ENCODE data around the gene RCAN1.
"Not testable (repeated sequence)": the region's sequence is repeated elsewhere in the genome, so short reads cannot be mapped to it uniquely, and the experiment has no call there.

RCAN1 gene

DNA sequence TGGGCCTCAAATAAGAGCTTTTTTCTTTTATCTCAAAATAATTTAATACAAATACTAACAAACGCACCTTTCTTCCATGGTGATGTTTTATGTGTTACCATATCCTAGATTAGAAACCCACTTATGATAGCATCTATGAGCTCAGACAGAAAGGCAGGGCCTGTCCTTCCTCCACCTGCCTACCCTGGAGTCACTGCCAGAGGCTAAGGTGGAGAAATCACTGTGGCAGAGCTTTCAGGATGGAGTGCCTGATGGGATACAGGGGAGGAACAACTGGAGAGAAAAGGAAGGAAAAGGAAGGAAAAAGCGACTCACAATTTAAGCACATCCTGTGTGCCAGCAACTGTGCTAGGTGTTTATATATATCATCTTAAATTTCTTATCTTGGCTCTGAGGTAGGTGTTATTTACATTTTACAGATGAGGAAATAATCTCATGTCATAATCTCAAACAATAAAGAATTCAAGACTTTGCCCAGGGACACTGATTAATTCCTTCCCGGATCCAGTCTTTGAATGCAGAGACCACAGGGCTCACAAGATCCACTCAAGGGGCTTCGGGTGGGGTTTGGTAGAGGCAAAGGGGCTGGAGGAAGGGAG lies 45.4 kb downstream of the RCAN1 start:
- no peak for DNase-seq

DNA sequence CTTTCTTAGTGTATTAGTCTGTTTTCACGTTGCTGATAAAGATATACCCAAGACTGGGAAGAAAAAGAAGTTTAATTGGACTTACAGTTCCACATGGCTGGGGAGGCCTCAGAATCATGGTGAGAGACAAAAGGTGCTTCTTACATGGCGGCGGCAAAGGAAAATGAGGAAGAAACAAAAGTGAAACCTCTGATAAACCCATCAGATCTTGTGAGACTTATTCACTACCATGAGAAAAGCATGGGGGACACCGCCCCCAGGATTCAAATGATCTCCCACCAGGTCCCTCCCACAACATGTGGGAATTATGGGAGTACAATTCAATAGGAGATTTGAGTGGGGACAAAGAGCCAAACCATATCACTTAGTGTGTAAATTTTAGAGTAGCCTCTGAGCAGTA lies 46.1 kb downstream of the RCAN1 start:
- DNase-seq, result not testable (repeated sequence)

DNA sequence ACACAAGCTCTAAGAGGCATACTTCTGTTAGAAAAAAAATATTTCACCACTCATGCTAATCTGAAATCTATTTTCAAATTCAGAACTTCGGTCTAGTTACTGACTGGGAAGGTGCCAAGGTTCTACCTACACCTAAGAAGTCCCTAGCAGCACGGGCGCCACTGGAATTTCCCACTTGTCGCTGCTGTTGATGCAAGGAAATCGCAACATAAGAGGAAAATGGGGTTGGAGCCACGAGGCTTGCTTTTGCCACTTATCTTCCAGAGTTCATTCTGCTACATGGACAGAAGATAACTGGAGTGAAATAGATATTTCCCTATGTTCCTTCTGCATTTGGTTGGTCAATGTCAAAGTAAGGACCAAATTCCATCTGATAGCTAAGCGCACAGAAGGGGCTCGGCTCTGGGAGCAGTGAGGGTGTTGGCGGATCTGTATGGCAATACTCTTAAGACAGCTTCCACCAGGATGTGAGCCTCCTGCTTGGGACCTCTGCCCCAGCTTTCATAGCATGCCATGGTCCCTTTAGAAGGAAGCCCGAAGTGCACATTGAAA lies 47.2 kb downstream of the RCAN1 start:
- no peak for DNase-seq

DNA sequence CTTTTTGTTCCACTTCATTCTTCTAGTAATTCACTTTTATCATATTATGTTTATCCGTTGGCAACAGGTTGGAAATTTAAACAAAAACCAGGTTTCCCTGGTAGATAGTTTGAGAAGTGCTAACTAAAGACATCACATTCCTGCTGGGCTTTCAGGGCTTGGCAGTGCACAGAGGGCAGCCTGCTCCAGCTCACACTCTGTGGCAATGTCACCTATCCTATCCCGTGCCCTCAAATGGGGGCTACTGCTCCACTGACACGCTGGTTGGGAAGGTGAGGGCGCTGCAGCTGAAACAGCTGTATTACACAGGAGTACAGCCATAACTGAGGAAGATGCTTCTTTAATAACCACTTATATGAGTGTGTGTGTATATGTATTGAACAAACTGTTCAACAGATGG lies 49.7 kb downstream of the RCAN1 start:
- no peak for DNase-seq

DNA sequence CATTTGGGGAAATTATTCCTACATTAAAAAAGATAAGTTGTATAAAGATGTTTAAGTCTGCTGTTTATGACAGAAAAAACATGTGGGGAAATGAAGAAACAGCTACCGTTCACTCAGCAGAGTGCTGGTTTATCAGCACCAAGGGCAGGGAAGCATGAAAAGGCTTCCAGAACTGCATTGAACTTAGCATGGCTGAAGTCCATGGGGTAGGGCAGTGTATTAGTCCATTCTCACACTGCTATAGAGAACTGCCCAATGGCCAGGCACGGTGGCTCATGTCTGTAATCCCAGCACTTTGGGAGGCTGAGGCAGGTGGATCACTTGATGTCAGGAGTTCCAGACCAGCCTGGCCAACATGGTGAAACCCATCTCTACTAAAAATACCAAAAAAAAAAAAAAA lies 51.5 kb downstream of the RCAN1 start:
- DNase-seq, result not testable (repeated sequence)

DNA sequence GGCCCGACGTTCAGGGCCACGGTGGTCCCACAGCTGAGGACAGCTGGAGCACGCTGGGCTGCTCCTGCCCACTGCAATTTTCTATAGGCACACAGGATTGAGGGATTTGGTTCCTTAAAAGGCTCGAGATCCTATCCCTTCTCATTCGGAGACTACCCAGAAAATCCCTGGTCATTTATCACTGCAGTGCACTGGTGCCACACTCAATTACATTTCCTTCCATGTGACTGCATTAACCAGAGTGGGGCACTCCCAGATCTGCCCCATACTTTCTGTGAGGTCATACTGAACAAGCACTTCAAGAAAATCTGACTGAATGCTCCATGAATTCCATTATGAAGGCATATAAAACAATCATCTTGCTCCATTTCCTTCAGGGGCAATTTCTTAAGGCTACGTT lies 53.1 kb downstream of the RCAN1 start:
- DNase-seq, result no peak

DNA sequence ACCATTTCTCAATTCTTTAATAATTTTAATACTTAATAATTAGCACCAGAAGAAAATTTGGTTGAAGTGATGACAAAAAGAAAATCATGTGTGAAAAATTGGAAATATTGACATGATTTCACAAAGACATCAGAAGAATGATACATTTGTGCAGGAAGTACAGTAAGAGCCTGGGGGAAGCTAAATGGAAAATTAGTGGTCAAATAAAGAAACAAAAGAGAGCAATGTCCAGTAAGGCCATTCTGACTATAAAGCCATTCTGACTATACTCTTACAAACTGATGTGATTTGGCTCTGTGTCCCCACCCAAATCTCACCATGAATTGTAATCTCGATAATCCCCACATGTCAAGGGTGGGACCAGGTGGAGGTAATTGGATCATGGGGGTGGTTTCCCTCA lies 54.3 kb downstream of the RCAN1 start:
- DNase-seq, result no peak

DNA sequence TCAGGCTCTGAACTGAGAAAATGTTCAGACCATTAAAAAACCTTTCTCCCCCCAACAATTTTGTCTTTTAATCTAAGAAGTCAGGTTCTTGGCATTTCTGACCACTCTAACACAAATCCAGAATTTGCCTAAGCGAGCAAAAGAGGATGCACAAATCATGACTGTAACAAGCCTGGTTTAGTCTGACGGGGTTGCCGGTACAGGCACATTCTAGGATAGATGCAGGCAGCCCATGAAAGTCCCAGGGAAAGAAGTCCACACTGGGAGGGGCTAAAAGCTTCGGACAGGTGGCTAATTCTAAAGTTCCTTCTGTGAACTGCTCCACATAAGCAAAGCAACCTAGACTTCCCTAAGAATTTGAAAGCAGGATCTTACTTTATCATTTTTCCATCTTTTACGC lies 54.9 kb downstream of the RCAN1 start:
- no peak for DNase-seq

DNA sequence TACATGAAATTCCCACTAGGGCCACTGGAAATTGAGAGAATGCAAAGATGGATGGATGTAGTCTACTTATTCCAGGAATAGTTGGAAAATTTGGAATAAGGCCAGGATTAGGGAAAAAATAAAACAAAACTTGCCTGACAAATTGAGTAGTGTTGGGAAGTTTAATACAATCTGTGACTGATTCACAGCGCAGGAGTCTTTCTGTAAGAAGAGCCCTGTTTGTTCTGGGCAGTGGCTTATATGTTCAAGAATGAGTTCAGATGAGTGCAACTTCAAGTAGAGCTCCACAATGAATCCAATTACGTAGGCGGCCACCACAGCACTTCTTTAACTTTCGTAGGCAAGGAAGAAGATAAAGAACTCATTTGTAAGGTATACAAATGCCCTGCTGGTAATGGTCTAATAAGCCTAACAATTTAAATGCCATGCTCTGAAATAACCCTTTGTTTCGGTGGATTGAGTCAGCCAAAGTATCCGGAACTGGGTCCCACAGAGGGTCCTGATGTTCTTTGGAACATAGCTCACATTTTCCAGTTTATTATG lies 55.8 kb downstream of the RCAN1 start:
- no peak for DNase-seq

DNA sequence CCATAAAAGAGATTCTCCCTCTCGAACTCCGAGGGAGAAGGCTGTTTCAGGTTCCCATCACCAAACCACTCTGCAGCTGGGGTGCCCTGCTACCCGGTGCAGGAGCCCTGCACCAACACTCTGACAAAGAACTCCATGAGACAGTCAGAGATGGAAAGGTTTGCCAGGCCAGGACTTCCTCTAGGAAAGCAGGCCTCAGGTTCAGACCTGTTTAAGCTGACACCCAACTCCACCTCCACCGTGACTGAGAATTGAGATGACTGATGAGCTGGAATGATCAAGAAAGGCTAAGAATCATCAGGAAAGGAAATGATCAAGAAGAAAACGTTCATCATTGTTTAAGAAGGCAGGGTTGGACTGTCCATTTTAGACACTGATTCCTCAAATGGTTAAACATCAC lies 56.7 kb downstream of the RCAN1 start:
- DNase-seq, result no peak

DNA sequence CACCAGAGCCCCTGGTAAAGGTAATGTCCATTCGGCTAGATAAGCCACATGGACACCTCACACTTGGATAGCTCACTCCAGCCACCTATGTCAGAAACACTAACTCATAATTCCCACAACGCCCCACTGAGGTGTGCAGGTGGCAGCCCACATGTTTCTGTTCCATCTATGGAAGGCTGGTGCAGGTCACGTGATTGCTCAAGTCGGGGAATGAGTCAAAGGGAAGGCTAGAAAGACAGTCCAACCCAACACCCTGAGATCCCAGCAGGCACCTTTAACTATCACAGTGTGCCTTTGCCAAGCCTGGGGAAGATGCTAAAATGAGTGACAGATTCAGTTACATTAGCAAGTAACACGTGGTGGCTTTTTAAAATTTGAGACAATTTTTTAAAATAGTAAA lies 57.7 kb downstream of the RCAN1 start:
- no peak for DNase-seq

DNA sequence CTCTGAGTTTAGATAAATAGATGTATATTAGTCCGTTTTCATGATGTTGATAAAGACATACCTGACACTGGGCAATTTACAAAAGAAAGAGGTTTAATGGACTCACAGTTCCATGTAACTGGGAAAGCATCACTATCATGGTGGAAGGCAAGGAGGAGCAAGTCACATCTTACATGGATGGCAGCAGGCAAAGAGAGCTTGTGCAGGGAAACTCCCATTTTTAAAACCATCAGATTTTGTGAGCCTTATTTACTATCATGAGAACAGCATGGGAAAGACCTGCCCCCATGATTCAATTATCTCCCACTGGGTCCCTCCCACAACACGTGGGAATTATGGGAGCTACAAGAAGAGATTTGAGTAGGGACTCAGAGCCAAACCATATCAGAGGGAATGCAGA lies 60.2 kb downstream of the RCAN1 start:
- not testable (repeated sequence) for DNase-seq

DNA sequence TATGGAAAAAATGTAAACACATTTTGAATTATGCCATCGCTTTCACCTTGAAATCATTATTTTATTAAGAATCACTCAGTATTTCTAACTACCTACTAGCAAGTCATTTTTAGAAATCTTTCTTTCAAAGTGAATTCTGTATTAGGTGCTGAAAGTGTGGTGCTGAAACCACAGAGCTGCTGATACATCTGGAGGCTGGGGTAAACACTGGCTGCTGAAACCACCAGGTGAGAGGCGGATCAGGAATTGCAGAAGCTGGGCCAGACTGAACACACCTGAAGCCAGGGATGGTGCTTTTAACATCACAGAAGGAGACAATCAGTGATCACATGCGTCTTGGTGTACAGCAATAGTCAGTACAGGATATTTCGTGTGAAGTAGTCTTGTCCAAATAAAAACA lies 60.7 kb downstream of the RCAN1 start:
- DNase-seq, result no peak

DNA sequence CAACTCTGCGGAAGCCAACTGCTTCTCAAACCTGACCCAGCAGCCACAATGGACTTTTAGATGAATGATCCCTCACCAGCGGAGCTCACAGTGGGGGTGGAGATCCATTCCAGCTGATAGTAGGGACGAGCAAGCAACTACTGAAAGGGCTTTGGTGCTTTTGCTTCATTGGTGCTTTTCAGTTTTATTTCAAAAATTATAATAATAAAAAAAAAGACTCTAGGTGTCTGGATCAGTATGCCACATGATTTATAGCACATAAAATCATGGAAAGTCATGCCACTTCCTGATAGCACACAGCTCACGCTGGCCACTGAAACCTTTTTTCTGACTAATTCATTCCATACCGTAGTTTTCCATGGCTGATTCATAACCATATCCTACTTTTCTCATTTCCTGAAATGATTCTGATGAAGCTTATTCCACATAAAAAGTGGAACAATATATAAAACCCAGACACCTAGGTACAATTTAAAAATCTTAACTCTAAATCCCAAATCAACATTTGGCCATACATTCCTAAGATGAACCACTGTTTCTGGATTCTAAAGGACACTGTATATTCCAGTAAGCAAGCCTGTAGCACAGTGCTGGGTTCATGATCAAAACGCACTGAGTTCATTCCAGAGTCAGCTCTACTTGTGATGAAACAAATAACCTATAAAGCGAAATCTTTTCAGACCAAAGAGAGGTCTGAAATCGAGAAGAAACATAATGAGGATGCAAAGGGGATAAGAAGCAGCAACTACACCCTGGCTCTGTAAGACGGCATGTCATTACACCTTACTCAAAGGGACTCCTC lies 61.6 kb downstream of the RCAN1 start:
- no peak for DNase-seq

DNA sequence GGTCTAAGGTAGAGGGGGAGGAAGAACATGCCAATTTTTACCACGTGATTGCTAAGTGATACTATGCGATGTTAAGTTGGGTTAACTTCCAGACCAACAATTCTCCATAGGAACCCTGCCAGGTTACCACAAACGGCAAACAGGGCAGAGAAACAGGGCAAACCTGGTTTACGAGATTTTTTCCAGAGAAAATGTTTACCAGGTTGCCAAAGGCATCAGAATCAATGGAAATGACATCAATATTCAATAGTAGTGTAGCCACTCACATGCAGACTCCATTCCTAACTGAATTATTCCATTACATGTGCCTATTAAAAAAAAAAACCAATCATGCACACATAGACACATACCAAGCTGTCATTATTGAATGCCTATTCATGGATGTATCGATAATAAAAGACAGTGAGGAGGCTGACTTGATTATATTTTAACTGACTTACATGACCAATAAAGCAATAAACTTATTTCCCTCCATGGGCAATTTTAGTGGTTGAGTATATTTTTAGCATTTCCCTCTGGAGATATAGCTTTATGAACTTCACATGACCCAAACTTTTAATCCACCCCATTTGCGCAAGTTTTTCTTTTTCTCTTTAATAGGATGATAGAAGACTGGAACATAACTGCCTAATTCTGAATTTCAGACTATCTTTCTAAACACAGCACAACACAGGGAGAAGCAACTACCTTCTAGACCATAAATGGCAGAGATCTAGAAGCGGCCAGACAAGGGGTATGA lies 62.4 kb downstream of the RCAN1 start:
- DNase-seq, result no peak

DNA sequence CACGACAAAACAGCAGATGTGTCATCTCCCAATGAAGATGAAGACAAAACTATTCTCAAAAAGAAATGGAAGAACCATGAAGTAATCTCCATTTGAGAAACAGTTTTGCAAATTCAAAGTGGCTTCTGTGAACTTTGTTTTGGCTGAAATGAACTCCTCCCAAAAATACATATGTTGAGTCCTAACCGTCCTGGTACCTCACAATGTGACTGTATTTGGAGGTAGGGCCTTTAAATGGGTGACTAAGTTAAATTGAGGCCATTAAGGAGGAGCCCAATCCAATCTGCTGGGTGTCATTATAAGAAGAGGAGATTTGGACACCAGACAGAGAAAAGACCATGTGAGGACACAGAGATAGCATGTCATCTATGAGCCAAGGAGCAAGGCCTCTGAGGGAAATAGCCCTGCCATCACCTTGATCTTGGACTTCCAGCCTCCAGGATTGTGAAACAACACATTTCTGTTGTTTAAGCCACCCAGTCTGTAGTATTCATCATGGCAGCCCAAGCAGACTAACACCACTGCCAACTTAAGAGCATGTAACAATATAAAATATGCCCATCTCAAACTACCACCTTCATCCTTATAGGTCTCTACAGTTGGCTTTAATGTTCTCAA lies 64.6 kb downstream of the RCAN1 start:
- DNase-seq, result no peak

DNA sequence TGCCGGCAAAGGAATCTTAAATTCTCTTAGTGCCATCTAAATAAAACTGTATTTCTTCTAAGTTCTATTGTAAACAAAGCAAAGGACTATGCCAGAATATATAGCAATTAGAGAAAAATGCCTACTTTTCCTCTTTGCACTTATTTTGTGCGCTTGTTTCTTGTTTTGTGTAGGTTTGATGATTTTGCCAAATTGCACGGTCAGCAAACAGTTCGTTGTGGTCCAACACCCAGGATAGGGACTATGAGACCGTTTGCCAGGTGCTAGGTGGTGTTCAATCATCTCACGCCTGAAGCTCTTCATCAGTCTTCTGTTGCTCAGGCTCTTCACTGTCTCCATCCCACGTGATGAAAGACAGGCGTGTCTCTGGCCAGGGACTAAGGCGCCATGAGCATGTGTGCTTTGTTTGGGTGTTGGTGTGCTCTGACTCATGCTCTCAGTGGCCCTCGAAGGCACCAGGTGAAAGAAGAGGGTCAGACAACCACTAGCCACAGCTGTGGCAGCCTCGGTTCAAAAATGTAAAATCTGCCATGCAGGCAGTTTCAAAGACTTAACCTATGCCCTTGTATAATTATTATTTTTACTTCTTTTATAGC lies 66.0 kb downstream of the RCAN1 start:
- DNase-seq, result no peak

DNA sequence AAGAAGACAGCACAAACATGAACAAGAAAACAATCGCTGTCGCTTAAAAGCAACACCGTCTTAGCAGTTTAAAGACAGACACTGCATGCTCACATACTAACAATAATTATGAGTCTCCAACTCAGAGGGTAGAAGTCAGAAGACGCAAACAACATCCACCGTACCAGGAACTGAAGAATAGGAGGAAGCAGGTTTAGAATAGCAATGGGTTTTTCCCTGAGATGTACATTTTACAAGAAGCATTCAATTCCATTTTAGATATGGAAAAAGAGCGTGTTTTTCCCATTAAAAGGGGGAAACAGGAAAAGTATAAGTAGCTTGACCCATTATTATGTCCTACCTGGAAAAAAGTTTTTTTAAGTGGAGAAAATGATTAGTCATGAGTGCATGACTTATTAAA lies 68.4 kb downstream of the RCAN1 start:
- no peak for DNase-seq

DNA sequence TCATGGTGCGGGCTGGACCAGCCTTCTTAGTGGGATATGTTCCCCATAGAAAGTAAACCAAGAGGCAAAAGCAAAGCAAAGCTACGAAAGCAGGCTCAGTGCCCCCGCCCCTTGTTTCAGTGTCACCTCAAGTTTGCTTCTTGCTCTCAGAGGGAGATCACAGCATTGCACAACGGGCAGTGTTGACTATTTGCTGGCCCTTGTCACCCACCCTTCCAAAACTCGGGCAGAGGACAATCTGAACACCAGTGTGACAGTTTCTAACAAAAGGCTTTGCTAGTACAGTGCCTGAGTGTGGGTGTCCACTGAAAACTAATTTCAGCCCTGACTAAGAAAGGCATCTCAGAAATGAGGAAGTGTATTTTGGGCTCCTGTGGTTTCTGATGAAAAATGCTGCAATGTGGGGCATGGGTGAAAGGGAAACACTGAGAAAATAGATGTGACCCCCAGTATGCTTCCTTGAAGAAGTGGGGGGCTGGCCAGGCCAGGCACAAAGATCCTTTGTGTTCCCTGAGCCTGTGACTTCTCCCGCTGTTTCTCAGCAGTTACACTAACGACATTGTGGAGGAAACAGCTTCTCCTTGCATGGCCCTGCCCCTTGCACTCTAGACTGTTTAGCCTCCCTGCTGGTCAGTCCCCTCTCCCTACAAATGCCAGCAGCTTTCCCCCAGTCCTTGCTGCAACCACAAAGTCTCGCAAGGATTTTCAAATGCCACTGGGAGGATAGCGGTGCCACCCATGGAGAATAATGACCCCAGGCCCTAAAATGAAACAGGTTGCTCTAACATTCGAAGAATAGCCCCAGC lies 69.6 kb downstream of the RCAN1 start:
- peak; percentile 47 for DNase-seq

DNA sequence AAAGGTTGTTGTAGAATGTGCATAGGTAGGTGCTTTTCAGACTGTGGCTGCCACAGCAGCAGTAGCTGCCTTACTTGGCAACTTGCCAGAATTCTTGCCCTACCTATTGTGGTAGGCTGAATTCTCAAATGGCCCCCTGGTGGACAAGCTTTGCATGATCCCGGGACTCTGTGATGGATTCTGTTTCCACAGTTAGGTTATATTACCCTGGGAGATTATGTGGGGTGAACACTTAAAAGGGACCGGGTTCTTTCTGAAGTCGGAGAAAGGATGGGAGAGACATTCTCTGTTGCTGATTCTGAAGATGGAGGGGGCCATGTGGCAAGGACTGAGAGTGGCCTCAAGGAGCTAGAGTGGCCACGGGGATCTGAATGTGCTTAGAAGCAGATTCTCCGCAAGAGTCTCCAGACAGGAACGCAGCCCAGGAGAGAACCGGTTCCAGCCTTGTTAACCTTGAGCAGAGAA lies 70.8 kb downstream of the RCAN1 start:
- DNase-seq, result no peak

DNA sequence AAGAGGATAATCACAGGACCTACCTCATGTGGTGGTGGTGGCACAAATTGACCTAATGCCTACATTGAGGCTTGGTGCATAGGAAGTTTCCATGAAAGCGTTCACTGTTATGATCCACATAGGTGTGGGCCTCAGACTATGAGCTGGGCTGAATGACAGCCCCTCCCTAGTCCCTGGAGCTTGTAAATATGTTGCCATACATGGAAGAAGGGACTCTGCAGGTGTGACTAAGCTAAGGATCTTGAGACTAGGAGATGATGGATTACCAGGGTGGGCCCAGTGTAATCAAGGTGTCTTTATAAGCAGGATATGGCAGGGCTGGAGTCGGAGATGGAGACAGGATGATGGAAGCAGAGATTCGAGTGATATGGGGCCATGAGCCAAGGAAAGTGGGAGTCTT lies 71.9 kb downstream of the RCAN1 start:
- DNase-seq, result no peak

Measured in right kidney (tissue), 1 donor.